Measurements from ENCODE around the gene FAM168B.

DNA sequence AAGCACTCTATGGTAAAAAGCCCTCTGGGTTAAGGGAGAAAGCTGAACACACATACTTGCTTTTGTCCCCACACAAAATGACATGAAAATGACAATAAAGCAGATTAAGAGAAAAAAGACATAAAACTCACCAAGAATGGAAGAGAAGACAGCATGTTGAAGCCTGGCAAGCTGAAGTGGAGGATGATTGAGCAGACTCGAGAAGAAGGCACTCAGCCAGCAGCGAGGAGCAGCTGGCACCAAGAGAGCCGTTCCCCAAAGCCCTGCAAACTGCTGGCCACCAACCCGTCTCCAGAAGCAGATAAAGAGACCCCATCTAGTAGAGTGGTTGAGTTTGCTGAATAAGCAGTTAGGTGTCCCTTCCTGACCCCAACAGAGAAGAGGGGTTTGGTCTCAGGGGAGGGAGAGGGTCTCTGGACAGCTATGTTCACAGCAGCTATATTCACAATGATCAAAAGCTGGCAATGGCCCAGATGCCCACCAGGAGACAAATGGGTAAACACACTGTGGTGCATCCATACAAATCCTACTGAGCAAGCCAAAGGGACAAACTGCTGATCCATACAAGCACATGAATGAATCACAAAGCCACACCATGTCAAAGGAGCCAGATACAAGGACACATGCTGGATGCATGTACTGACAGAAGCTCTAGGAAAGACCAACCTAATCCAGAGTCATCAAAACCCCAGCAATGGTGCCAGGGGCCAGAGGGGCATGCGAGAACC lies 36.9 kb downstream of the FAM168B start:
- no peak for TF ChIP-seq TEAD4 (IDR thresholded peaks at IDR 0.05)
- TF ChIP-seq FOXM1 (IDR thresholded peaks at IDR 0.05; ENCODE audit: borderline replicate concordance, low read depth) = no peak
- TF ChIP-seq ZBTB7A (IDR thresholded peaks at IDR 0.05; ENCODE audit: low read depth) = no peak
- no peak for TF ChIP-seq RAD21 (IDR thresholded peaks at IDR 0.05; ENCODE audit: low read depth)
- no peak for TF ChIP-seq TCF12 (IDR thresholded peaks at IDR 0.05; ENCODE audit: low read depth)

Data from Ishikawa (cell line).